ENCODE data around the gene PRKG1.

GRCh38 chr10:51950996-51951555, 876.8 kb downstream of the PRKG1 start:
- TF ChIP-seq CEBPB (IDR thresholded peaks at IDR 0.05) (no peak), RAD21 (IDR thresholded peaks at IDR 0.05; ENCODE audit: low read depth) (no peak), EGR1 (IDR thresholded peaks at IDR 0.05) (no peak), YY1 (IDR thresholded peaks at IDR 0.05; ENCODE audit: low read depth) (no peak), TAF1 (IDR thresholded peaks at IDR 0.05; ENCODE audit: low read depth) (no peak), ZBTB7A (IDR thresholded peaks at IDR 0.05; ENCODE audit: low read depth) (no peak), CREB1 (IDR thresholded peaks at IDR 0.05; ENCODE audit: low read depth) (no peak)
- TF ChIP-seq, protein P1, sequence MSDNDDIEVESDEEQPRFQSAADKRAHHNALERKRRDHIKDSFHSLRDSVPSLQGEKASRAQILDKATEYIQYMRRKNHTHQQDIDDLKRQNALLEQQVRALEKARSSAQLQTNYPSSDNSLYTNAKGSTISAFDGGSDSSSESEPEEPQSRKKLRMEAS (IDR thresholded peaks at IDR 0.05), result no peak

Measured in Ishikawa (cell line).